ENCODE measurements around the gene ZNF516. TPM values are rescaled to one million over a fixed set of nuclear protein-coding genes. Genes with fewer than 3 reads are reported as not detected.

Gene ZNF516
- total RNA-seq, 1 experiment from 2014 or later, result 22.6 TPM

- H4K91ac ChIP-seq (ENCODE audit: insufficient read length, low read depth, low read length), result no peak overlapping the region
- H3K27ac ChIP-seq (ENCODE audit: insufficient read length, low read depth, low read length), result peak overlapping the region; percentile 79
- H3K27me3 ChIP-seq (ENCODE audit: insufficient read depth, low read length), result no peaks in the 10 kb centered on the region
- peak; percentile 67 for DNase-seq
- H3K4me2 ChIP-seq (ENCODE audit: insufficient read depth, insufficient read length, low read length), result no peak overlapping the region
- no peak overlapping the region for H2BK15ac ChIP-seq (ENCODE audit: low read depth, low read length)
- no peak overlapping the region for H3K56ac ChIP-seq (ENCODE audit: insufficient read length, low read depth, low read length)
- no peaks in the 10 kb centered on the region for H4K20me1 ChIP-seq (ENCODE audit: control insufficient read depth, insufficient read depth, insufficient read length)
- H3K4ac ChIP-seq (ENCODE audit: low read depth, low read length), result peak overlapping the region; percentile 90; the same call in 1 of the 2 replicates
- H3K23me2 ChIP-seq (ENCODE audit: insufficient read length, low read depth, low read length, poor library complexity, severe bottlenecking), result peaks cover 12% of the 10 kb centered on the region
- H3K4me3 Mint-ChIP-seq, result no peak overlapping the region
- H2AFZ ChIP-seq (ENCODE audit: low read length), result peak overlapping the region; percentile 99
- H2BK20ac ChIP-seq (ENCODE audit: low read depth, low read length, poor library complexity, severe bottlenecking), result peak overlapping the region; percentile 91
- no peaks in the 10 kb centered on the region for H3K36me3 Mint-ChIP-seq (ENCODE audit: insufficient read depth in 1 of 3, low read depth in 3 of 3)
- H3K27ac Mint-ChIP-seq, result no peak overlapping the region
- no peaks in the 10 kb centered on the region for H3K9me3 Mint-ChIP-seq
- no peak overlapping the region for H2AK5ac ChIP-seq (ENCODE audit: insufficient read length, low read length)
- peaks cover 7% of the 10 kb centered on the region for H3K4me1 ChIP-seq (ENCODE audit: insufficient read depth, low read length)
- peaks cover 44 to 46% of the 10 kb centered on the region in 2 experiments for H3K4me1 Mint-ChIP-seq
- no peak for TF ChIP-seq CTCF (conservative IDR thresholded peaks at IDR 0.05)
- no peaks in the 10 kb centered on the region for H3K79me1 ChIP-seq (ENCODE audit: insufficient read depth, low read depth, low read length, poor library complexity, severe bottlenecking)
- no CpG with 5 or more reads among the region's 19 CpGs for WGBS (ENCODE audit: extremely low coverage, insufficient read length, low lambda C conversion rate)
- H3K27me3 Mint-ChIP-seq (ENCODE audit: low read depth), result peaks cover 20% of the 10 kb centered on the region
- peak overlapping the region; percentile 100 for H3K14ac ChIP-seq (ENCODE audit: insufficient read depth, low read length)
- H3K18ac ChIP-seq (ENCODE audit: insufficient read length, low read depth, low read length), result peak overlapping the region; percentile 99
- peak overlapping the region; percentile 98 for H4K8ac ChIP-seq (replicated peaks; ENCODE audit: insufficient read length, low read depth, low read length)
- peak overlapping the region; percentile 98 for H2BK12ac ChIP-seq (ENCODE audit: insufficient read length, low read depth, low read length)
- H3K79me2 ChIP-seq (ENCODE audit: insufficient read depth, low read length), result no peaks in the 10 kb centered on the region
- no peak overlapping the region for H3K23ac ChIP-seq (ENCODE audit: insufficient read length, low read depth, low read length)
- peak overlapping the region; percentile 79 for H2BK5ac ChIP-seq (ENCODE audit: insufficient read length, low read length)
- H3K9ac ChIP-seq (ENCODE audit: extremely low read depth, insufficient read length, low read length), result peak overlapping the region; percentile 40
- H2BK120ac ChIP-seq (ENCODE audit: low read depth, low read length, poor library complexity, severe bottlenecking), result no peak overlapping the region
- peak overlapping the region; percentile 95 for H4K5ac ChIP-seq (ENCODE audit: insufficient read length, low read depth, low read length)
- peak overlapping the region; percentile 100 for H3T11ph ChIP-seq (ENCODE audit: low read length)
- H3K9me3 ChIP-seq (ENCODE audit: control insufficient read depth, low read depth, low read length), result no peaks in the 10 kb centered on the region
Observed at GRCh38 chr18:76522122-76522503, 27.1 kb upstream of the ZNF516 start.

Measured in H9 (cell line).